Esophagus squamous epithelium (tissue), 5 donors: Measurements from ENCODE around the gene SHTN1. TPM values are rescaled to one million over a fixed set of nuclear protein-coding genes. Genes with fewer than 3 reads are reported as not detected.

ENCODE experiments used
- DNase-seq: peaks from one replicate; lab custom pipeline; 2025; lab: John Stamatoyannopoulos, UW
- H3K27ac ChIP-seq, 4 donors: fragments of 200-600 bp; sonication (generic); one replicate each; pipeline ENCODE4 v1.5.1; 2016 to 2019; ENCODE audit warnings: mild to moderate bottlenecking in 1 of 4
- H3K27me3 ChIP-seq, 4 donors: fragments of 200-600 bp; sonication (generic); 1 replicate in 3 of 4; 2 replicates in 1 of 4; pipeline versions ENCODE4 v1.5.1 to v1.6.0; 2017 to 2021; ENCODE audit warnings: antibody characterized with exemption in 1 of 4
- H3K36me3 ChIP-seq, 3 donors: fragments of 200-600 bp; sonication (generic); one replicate each; pipeline ENCODE4 v1.5.1; 2016 to 2019
- H3K4me1 ChIP-seq, 3 donors: fragments of 200-600 bp; sonication (generic); one replicate each; pipeline ENCODE4 v1.5.1; 2017 to 2019
- H3K4me3 ChIP-seq, 4 donors: fragments of 200-600 bp; sonication (generic); 1 replicate in 3 of 4; 2 replicates in 1 of 4; pipeline ENCODE4 v1.5.1; 2016 to 2019; ENCODE audit warnings: mild to moderate bottlenecking in 2 of 4, moderate library complexity in 1 of 4
- H3K9me3 ChIP-seq, 3 donors: fragments of 200-600 bp; sonication (generic); one replicate each; pipeline ENCODE4 v1.5.1; 2016 to 2019
- CTCF ChIP-seq, 6 experiments: fragments of 450-650 bp in 4 of 6; fragments of 200-600 bp in 2 of 6; sonication (generic) in 2 of 6; IDR thresholded peaks; one replicate each; pipeline ENCODE4 v1.5.1; 2016 to 2019; ENCODE audit warnings: antibody characterized with exemption in 6 of 6, mild to moderate bottlenecking in 4 of 6, moderate library complexity in 4 of 6
- POLR2A ChIP-seq, 4 donors: fragments of 450-650 bp; IDR thresholded peaks; one replicate each; pipeline ENCODE4 v1.6.1; 2017; ENCODE audit warnings: antibody characterized with exemption in 4 of 4, mild to moderate bottlenecking in 4 of 4, moderate library complexity in 3 of 4
- WGBS, 2 donors: methylation state at CpG; one replicate each; pipeline ENCODE4 v1.1.5; 2018; 5-methylcytosine and 5-hydroxymethylcytosine counted together
- intact Hi-C: fragments of 100-400 bp; cut with DNase I; formaldehyde crosslinking; loops from one replicate; pipeline ENCODE4 v1.15.0; 2022
- total RNA-seq, 4 donors: library from RNA; depleted of rRNA; stranded (reverse); fragments of >200 nt; gene quantifications; one replicate each; pipeline ENCODE4 v1.1.0, GENCODE V29; 2016
- donor health status: DM: yes; HTN: yes; CAD: no.

The SHTN1 gene
- total RNA-seq, 4 donors from 2014 or later, result 8.6 to 12.5 (median 10.2) TPM

- Histone ChIP-seq H3K27ac (no peak overlapping the region), H3K4me3 (no peak overlapping the region), H3K36me3 (no peaks in the 10 kb centered on the region), H3K4me1 (peaks cover 0 to 27% (median 4%) of the 10 kb centered on the region in 3 donors), H3K27me3 (peaks cover 0 to 17% (median 0%) of the 10 kb centered on the region in 4 donors), H3K9me3 (no peaks in the 10 kb centered on the region)
- DNase-seq, result no peak
- no peak for TF ChIP-seq POLR2A (IDR thresholded peaks at IDR 0.05)
- no peak for TF ChIP-seq CTCF (IDR thresholded peaks at IDR 0.05)
- intact Hi-C loops, result no loop called here
- WGBS, 2 donors, result 62 to 73% methylated on average over 2 of the region's 2 CpGs
Observed at GRCh38 chr10:117001144-117001543, 3.8 kb downstream of the SHTN1 start.

- Histone ChIP-seq H3K27ac (no peak overlapping the region), H3K9me3 (no peaks in the 10 kb centered on the region), H3K27me3 (peaks cover 0 to 14% (median 0%) of the 10 kb centered on the region in 4 donors), H3K4me1 (peaks cover 0 to 24% (median 4%) of the 10 kb centered on the region in 3 donors), H3K4me3 (no peak overlapping the region), H3K36me3 (no peaks in the 10 kb centered on the region)
- intact Hi-C loops, result no loop called here
- DNase-seq, result no peak
- WGBS, 2 donors, result 62 to 70% methylated on average over 2 of the region's 2 CpGs
- no peak for TF ChIP-seq POLR2A (IDR thresholded peaks at IDR 0.05)
- no peak for TF ChIP-seq CTCF (IDR thresholded peaks at IDR 0.05)
Observed at GRCh38 chr10:117000580-117000979, 4.4 kb downstream of the SHTN1 start.

- intact Hi-C loops, result no loop called here
- WGBS, 2 donors, result 83 to 92% methylated on average over 4 of the region's 4 CpGs
- TF ChIP-seq CTCF (IDR thresholded peaks at IDR 0.05), result no peak
- no peak for TF ChIP-seq POLR2A (IDR thresholded peaks at IDR 0.05)
- Histone ChIP-seq H3K27me3 (no peaks in the 10 kb centered on the region), H3K4me3 (no peak overlapping the region), H3K4me1 (no peaks in the 10 kb centered on the region), H3K27ac (no peak overlapping the region), H3K9me3 (no peaks in the 10 kb centered on the region), H3K36me3 (no peaks in the 10 kb centered on the region)
- DNase-seq, result no peak
Observed at GRCh38 chr10:116998172-116998571, 6.8 kb downstream of the SHTN1 start.

GRCh38 chr10:116997015-116997414 lies 8.0 kb downstream of the SHTN1 start:
- no peak for TF ChIP-seq POLR2A (IDR thresholded peaks at IDR 0.05)
- no peak for TF ChIP-seq CTCF (IDR thresholded peaks at IDR 0.05)
- DNase-seq, result no peak
- Histone ChIP-seq H3K9me3 (no peaks in the 10 kb centered on the region), H3K27me3 (no peaks in the 10 kb centered on the region), H3K4me1 (no peaks in the 10 kb centered on the region), H3K36me3 (no peaks in the 10 kb centered on the region), H3K4me3 (no peak overlapping the region), H3K27ac (no peak overlapping the region)
- intact Hi-C loops, result no loop called here
- 86 to 90% methylated on average over 2 of the region's 2 CpGs for WGBS, 2 donors

- no peaks in the 10 kb centered on the region for H3K9me3 ChIP-seq
- no peak for TF ChIP-seq CTCF (IDR thresholded peaks at IDR 0.05)
- TF ChIP-seq POLR2A (IDR thresholded peaks at IDR 0.05), result no peak
- H3K36me3 ChIP-seq, result no peaks in the 10 kb centered on the region
- 77 to 88% methylated on average over 3 of the region's 3 CpGs for WGBS, 2 donors
- intact Hi-C loops, result no loop called here
- no peak for DNase-seq
- no peak overlapping the region for H3K27ac ChIP-seq
- H3K4me3 ChIP-seq, result no peak overlapping the region
- no peaks in the 10 kb centered on the region for H3K27me3 ChIP-seq
- no peaks in the 10 kb centered on the region for H3K4me1 ChIP-seq
Observed at GRCh38 chr10:116995648-116996047, 9.3 kb downstream of the SHTN1 start.
